Posterior vena cava (tissue), 2 donors: ENCODE data around the gene NOL4L. TPM values are rescaled to one million over a fixed set of nuclear protein-coding genes. Genes with fewer than 3 reads are reported as not detected.
"Not testable (repeated sequence)": the region's sequence is repeated elsewhere in the genome, so short reads cannot be mapped to it uniquely, and the experiment has no call there.

ENCODE experiments used
- DNase-seq: peaks from one replicate; pipeline ENCODE4 v3.0.0-alpha.2; 2020; ENCODE audit warnings: low spot score
- intact Hi-C, 2 donors: fragments of 100-400 bp; cut with DNase I; formaldehyde crosslinking; loops; one replicate each; pipeline versions ENCODE4 v1.14.1 to v1.14.2; 2022 to 2023
- total RNA-seq, 2 donors: library from RNA; stranded (reverse); fragmentation: NEBNext Ultra II Directional; extraction: Animal tissue kit (Norgen Biotek cat#: 25700); gene quantifications; one replicate each; pipeline ENCODE4 v1.2.1, GENCODE V29; 2021
- donor health status: DM: yes; HTN: yes; CAD: no.
- donor health status: DM: yes; HTN: yes; CAD: no.

The NOL4L gene
- total RNA-seq, 2 donors from 2014 or later, result 9.3 to 12.0 TPM

GRCh38 chr20:32473231-32474008 lies 111.7 kb downstream of the NOL4L start:
- DNase-seq, result no peak
- intact Hi-C loops, result loop anchor here in 1 of 2 donors (10.0 kb wide), 1 partner anchor 189 kb away; no protein-coding TSS in a partner anchor

- no peak for DNase-seq
- intact Hi-C loops, result loop anchor here in 1 of 2 donors (10.0 kb wide), 1 partner anchor 188 kb away; no protein-coding TSS in a partner anchor
These were observed 112.4 kb downstream of the NOL4L start for GRCh38 chr20:32472581-32473207.

GRCh38 chr20:32470940-32471339 lies 114.2 kb downstream of the NOL4L start:
- intact Hi-C loops, result loop anchor here in 1 of 2 donors (10.0 kb wide), 1 partner anchor 186 kb away; no protein-coding TSS in a partner anchor
- no peak for DNase-seq

DNA sequence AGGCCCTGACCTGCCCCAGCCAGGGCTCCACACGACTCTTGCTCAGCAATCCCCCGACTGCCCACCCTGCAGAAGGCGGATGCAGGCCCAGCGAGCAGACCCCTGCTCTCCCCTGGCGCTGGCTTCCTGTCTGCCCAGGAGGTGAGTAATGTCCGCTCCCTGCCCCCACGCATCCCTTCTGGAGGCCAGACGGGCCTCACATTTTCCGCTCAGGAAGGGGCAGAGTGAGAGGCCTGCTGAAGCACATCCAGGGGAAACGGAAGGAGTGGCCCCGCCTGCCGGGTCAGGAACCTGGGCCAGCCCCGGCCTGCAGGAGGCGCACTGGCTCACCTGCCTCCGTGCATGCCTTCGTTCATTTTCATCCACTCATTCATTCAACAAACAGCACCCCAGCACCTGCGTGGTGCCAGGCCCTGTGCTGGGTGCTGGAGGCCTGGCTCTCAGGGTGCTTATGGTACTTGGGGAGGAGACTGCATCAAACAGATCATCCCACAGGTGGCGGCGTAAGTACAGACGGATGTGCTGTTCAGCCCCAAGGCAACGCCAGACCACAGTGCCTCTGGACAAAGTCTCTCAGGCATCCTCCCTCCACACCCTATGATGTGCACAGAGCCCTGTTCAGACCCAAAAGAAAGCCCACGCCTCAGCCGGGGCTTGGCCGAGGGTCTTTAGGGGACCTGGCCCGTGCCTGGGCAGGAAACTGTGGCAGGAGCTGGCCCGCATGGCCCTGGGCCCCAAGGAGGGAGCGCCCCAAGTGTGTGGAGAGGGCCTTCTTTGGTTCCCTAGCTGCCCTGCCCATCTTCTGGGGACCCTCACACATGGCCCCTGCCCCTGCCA lies 114.9 kb downstream of the NOL4L start:
- intact Hi-C loops, result loop anchor here in 1 of 2 donors (10.0 kb wide), 1 partner anchor 185 kb away; no protein-coding TSS in a partner anchor
- DNase-seq, result peak; percentile 88

GRCh38 chr20:32468860-32469259 lies 116.3 kb downstream of the NOL4L start:
- DNase-seq, result no peak
- intact Hi-C loops, result no loop called here

DNA sequence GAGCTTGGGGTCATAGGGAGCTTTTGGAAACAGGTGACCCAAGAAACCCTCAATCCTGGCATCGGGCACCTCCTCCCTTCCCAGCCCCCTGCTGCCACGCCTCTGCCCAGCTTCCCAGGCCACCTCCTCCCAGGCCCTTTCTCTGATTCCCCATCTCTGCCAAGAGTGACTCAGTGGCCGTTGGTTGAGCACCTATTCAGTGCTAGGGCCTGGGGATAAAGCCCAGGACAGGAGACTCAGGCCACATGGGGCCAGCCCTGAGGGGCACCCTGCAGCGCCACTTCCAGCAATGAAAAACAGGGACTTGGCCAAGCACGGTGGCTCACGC lies 116.9 kb downstream of the NOL4L start:
- intact Hi-C loops, result no loop called here
- DNase-seq, result no peak

- no peak for DNase-seq
- intact Hi-C loops, result no loop called here
These were observed 117.4 kb downstream of the NOL4L start for GRCh38 chr20:32467506-32468312.

- intact Hi-C loops, result no loop called here
- DNase-seq, result no peak
These were observed 118.2 kb downstream of the NOL4L start for GRCh38 chr20:32466739-32467505.

DNA sequence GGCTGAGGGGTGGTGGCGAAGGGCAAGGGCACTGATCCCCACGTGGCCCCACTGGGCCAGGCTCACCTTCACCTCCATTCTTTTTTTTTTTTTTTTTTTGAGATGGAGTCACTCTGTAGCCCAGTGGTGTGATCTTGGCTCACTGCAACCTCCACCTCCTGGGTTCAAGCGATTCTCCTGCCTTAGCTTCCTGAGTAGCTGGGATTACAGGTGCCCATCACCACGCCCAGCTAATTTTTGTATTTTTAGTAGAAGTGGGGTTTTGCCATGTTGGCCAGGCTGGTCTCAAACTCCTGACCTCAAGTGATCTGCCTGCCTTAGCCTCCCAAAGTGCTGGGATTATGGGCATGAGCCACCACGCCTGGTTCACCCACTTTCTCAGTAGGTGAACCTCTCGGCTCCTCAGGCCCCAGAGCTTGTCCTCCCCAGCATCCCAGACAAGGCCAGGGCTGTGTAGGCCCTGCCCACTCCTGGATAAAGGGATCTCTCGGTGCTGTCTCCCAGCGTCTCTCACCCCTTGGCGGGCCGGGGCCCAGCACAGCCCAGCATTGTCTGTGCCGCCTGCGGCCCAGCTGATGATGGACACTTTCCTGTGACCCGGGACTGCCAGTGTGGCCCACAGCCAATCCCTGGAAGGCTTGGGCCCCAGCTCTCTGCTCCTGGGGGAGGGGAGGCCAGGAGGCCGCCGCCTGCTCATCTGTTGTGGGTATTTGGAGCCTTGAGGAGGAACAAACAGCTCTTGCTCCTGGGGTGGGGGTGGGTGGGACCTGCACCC lies 119.0 kb downstream of the NOL4L start:
- DNase-seq, intact Hi-C loops: not testable (repeated sequence)

GRCh38 chr20:32465092-32465900 lies 119.8 kb downstream of the NOL4L start:
- intact Hi-C loops, result no loop called here

DNA sequence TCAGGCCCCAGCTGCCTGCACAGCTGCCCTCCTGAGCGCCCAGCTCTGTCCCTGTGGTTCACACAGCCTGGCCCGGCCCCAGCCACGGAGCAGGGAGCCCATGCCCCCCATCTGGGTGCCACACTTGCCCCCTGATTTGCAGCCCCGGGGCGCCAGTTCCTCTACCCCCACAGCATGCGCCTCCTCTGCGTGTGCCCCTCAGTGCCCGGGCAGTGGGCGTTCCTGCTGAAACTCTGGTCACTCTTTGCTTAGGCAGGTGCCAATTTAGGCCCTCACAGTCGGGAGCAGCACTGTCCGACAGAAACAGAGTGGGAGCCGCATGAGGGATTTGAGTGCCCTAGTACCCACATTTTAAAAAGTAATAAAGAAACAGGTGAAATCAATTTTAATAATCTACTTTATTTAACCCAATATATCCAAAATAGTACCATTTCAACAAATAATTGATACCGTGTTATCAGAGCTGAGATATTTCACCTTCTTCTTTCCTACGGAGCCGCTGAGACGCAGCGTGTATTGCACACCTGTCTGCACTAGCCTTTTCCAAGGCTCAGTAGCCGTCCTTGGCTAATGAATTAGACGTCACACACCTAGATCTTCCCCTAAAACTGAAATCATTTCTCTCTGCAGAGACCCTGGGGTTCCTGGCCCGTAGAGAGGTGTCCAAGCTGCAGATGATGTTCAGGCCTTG lies 120.6 kb downstream of the NOL4L start:
- no peak for DNase-seq
- intact Hi-C loops, result no loop called here

More at GRCh38 chr20:32465092-32465900, 119.8 kb downstream of the NOL4L start:
- peak; percentile 91 for DNase-seq

- no peak for DNase-seq
- intact Hi-C loops, result no loop called here
These were observed 121.3 kb downstream of the NOL4L start for GRCh38 chr20:32463642-32464400.

DNA sequence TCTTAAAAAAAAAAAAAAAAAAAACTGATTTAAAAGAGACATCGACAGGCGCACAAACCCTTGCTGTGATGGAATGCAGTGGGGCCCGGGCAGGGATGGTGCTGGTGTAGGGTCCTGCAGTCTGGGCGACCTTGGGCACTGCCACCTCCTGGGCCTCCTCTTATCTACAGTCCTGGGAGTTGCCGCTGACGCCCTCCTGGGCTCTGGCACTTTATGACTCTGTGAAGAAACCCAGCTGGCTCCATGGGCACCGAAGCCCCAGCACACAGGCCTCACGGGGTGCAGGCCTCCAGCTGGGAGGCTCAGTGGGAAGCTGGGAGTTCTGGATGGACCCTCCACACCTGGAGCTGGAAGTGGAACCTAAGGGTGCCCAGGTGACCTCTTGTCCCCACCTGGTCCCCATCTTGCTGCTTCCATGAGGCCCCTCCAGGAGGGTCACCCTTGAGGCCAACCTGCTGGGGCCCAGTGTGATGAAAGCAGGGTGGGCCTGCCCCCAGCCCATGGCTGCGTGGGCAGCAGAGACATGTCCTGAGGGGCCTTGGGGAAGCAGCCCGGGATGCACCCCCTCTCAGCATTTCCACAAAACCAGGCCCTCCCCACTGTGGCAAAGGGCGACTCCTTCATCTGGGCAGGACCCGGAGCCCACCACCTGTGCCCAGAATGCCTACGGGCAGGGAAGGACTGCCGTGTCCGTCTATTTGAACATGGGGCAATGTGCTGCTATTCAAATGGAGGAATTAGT lies 122.1 kb downstream of the NOL4L start:
- DNase-seq, result no peak
- intact Hi-C loops, result no loop called here

DNA sequence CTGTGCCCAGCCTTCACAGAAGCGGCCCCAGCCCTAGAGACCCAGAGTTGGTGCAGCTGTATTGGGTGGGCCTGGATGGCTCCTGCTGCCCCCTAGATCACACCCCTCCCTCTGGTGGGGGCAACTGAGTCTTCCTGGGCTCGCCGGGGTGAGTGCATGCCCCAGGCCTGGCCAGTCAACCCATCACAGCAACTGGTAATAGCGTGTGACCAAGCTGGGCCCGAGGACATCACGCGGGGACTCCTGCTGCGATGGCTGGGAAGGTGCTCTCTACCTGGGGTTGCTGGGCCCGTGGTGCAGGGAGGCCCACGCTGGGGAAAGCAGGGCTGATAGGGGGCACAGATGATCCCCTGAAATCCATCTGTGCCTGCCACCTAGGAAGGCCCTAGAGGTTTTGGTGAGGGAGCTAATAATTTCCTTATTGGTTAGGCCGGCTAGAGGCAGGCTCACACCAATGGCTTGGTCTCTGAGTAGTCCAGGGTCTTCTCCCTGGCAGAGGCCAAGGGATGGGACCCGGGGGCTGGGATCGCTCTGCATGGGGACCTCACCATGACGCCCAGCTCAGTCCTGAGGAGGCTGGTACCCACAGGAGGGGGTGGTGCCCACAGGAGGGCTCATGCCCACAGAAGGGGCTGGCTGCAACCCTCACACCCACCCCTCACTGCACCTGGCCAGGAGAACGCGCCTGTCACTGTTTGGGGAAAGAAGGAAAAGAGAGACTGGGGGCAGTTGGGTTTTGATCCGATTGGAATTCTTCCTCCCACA lies 123.1 kb downstream of the NOL4L start:
- no peak for DNase-seq
- intact Hi-C loops, result no loop called here
